Subcutaneous abdominal adipose tissue (tissue), 5 donors: Measurements from ENCODE around the gene CD248.
"Not testable (repeated sequence)": the region's sequence is repeated elsewhere in the genome, so short reads cannot be mapped to it uniquely, and the experiment has no call there.

Experiments
- H3K27ac ChIP-seq: one replicate; pipeline ENCODE4 v1.7.0; 2013; ENCODE audit warnings: low read depth, mild to moderate bottlenecking, inconsistent platforms, low read length, moderate library complexity
- H3K27me3 ChIP-seq, 5 donors: one replicate each; pipeline ENCODE4 v1.7.0; 2013; ENCODE audit warnings: low read length in 5 of 5, inconsistent platforms in 1 of 5; ENCODE audit not compliant: control insufficient read depth in 5 of 5, insufficient read depth in 4 of 5
- H3K36me3 ChIP-seq, 5 donors: one replicate each; pipeline ENCODE4 v1.7.0; 2013; ENCODE audit warnings: low read length in 5 of 5; ENCODE audit not compliant: control insufficient read depth in 5 of 5, insufficient read depth in 5 of 5
- H3K4me1 ChIP-seq, 5 donors: one replicate each; pipeline ENCODE4 v1.7.0; 2013; ENCODE audit warnings: low read length in 5 of 5, mild to moderate bottlenecking in 3 of 5, moderate library complexity in 1 of 5; ENCODE audit not compliant: control insufficient read depth in 5 of 5, insufficient read depth in 5 of 5
- H3K4me3 ChIP-seq, 5 donors: one replicate each; pipeline ENCODE4 v1.7.0; 2013; ENCODE audit warnings: low read length in 5 of 5, low read depth in 1 of 5
- H3K9ac ChIP-seq, 5 donors: one replicate each; pipeline ENCODE4 v1.7.0; 2013; ENCODE audit warnings: low read length in 5 of 5, mild to moderate bottlenecking in 4 of 5, moderate library complexity in 3 of 5
- H3K9me3 ChIP-seq, 5 donors: one replicate each; pipeline ENCODE4 v1.7.0; 2013; ENCODE audit warnings: low read length in 5 of 5; ENCODE audit not compliant: control insufficient read depth in 5 of 5
- donor health status: healthy.
- donor health status: healthy.
- donor health status: healthy.
- donor health status: healthy.
- donor health status: healthy.

The CD248 gene

GRCh38 chr11:66276619-66277018, 40.2 kb downstream of the CD248 start:
- peaks cover 0 to 51% (median 49%) of the 10 kb centered on the region in 5 donors for H3K36me3 ChIP-seq
- not testable (repeated sequence) for H3K27me3 ChIP-seq, H3K4me1 ChIP-seq, H3K4me3 ChIP-seq, H3K9me3 ChIP-seq, H3K27ac ChIP-seq, H3K9ac ChIP-seq

DNA sequence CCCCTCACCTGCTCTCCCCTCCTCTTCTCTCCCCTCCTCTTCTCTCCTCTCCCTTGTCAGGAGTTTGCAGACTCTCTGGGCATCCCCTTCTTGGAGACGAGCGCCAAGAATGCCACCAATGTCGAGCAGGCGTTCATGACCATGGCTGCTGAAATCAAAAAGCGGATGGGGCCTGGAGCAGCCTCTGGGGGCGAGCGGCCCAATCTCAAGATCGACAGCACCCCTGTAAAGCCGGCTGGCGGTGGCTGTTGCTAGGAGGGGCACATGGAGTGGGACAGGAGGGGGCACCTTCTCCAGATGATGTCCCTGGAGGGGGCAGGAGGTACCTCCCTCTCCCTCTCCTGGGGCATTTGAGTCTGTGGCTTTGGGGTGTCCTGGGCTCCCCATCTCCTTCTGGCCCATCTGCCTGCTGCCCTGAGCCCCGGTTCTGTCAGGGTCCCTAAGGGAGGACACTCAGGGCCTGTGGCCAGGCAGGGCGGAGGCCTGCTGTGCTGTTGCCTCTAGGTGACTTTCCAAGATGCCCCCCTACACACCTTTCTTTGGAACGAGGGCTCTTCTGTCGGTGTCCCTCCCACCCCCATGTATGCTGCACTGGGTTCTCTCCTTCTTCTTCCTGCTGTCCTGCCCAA, 40.7 kb downstream of the CD248 start:
- Histone ChIP-seq H3K4me1 (peaks cover 0 to 8% (median 6%) of the 10 kb centered on the region in 5 donors), H3K9me3 (no peaks in the 10 kb centered on the region), H3K36me3 (peaks cover 0 to 52% (median 49%) of the 10 kb centered on the region in 5 donors)

GRCh38 chr11:66275396-66275795, 41.4 kb downstream of the CD248 start:
- H3K27me3 ChIP-seq: peaks cover 0 to 8% (median 3%) of the 10 kb centered on the region in 5 donors
- peaks cover 0 to 52% (median 49%) of the 10 kb centered on the region in 5 donors for H3K36me3 ChIP-seq
- no peaks in the 10 kb centered on the region for H3K9me3 ChIP-seq
- peaks cover 0 to 11% (median 9%) of the 10 kb centered on the region in 5 donors for H3K4me1 ChIP-seq
- H3K4me3 ChIP-seq: no peak overlapping the region
- no peak overlapping the region for H3K27ac ChIP-seq
- no peak overlapping the region for H3K9ac ChIP-seq

More for the DNA sequence above, 40.7 kb downstream of the CD248 start:
- no peak overlapping the region for H3K27ac ChIP-seq
- no peak overlapping the region for H3K4me3 ChIP-seq
- H3K27me3 ChIP-seq: peaks cover 0 to 8% (median 3%) of the 10 kb centered on the region in 5 donors
- H3K9ac ChIP-seq: no peak overlapping the region

DNA sequence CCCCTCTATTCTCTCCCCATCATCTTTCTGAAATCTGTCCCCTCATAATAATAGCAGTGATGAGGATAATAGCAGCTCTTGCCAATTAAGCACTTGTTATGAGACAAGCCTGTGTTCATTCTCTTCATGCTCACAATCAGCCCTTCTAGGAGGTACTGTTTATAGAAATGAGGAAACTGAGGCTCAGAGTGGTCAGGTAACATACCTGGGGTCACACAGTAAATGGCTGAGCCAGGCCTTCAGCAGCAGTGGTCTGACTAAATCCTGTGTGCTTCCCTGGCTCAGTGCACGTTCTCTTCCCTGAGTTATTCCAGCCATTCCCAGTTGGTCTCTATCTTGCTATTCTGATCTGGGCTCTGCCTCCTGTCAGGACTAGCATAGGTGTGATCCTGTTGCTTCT, 42.6 kb downstream of the CD248 start:
- peaks cover 0 to 5% (median 3%) of the 10 kb centered on the region in 5 donors for H3K27me3 ChIP-seq
- no peak overlapping the region for H3K9ac ChIP-seq
- no peak overlapping the region for H3K4me3 ChIP-seq
- no peaks in the 10 kb centered on the region for H3K9me3 ChIP-seq
- H3K4me1 ChIP-seq: peaks cover 4 to 22% (median 21%) of the 10 kb centered on the region in 5 donors
- peaks cover 0 to 52% (median 49%) of the 10 kb centered on the region in 5 donors for H3K36me3 ChIP-seq
- H3K27ac ChIP-seq: no peak overlapping the region

DNA sequence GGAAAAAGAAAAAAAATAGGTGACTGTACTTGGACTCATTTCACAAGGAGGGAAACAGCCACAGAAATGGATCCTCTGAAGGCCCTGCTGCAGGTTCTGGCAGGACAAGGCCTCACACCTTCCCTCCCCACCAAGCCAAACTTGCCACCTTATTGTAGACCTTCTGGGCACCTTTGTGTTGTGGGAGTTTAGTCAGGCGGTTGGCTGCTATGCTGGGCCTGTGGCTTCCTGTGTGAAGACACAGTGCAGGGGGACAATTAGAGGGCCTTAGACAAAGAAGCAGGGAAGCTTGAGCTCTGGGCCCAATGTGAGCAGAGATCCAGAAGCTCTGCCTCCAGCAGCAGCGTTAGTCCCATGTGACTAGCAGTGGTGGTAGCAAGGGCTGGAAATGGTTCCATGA, 44.2 kb downstream of the CD248 start:
- H3K27ac ChIP-seq: no peak overlapping the region
- peaks cover 5 to 30% (median 27%) of the 10 kb centered on the region in 5 donors for H3K4me1 ChIP-seq
- no peak overlapping the region for H3K4me3 ChIP-seq
- peaks cover 0 to 52% (median 49%) of the 10 kb centered on the region in 5 donors for H3K36me3 ChIP-seq
- H3K9ac ChIP-seq: no peak overlapping the region
- H3K27me3 ChIP-seq: no peaks in the 10 kb centered on the region
- H3K9me3 ChIP-seq: no peaks in the 10 kb centered on the region

DNA sequence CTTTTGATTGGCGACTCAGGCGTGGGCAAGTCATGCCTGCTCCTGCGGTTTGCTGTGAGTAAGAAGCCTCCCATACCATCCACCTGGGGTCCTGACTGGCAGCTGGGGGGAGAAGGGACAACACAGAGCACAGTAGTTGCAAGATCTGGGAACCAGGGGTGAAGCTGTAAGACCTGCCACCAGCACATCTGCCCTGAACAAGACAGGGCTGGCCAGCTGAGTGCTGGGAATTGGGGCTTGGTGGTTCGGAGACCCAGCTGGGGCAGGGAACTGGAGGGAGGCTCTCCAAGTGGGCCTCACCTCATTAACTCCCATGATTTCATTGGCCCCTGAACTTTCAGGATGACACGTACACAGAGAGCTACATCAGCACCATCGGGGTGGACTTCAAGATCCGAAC, 45.0 kb downstream of the CD248 start:
- Histone ChIP-seq H3K9me3 (no peaks in the 10 kb centered on the region), H3K4me1 (peaks cover 5 to 33% (median 30%) of the 10 kb centered on the region in 5 donors), H3K4me3 (no peak overlapping the region), H3K27me3 (no peaks in the 10 kb centered on the region), H3K36me3 (peaks cover 0 to 52% (median 49%) of the 10 kb centered on the region in 5 donors), H3K9ac (no peak overlapping the region), H3K27ac (no peak overlapping the region)

- Histone ChIP-seq H3K36me3 (peaks cover 0 to 39% (median 38%) of the 10 kb centered on the region in 5 donors), H3K4me3 (peak overlapping the region; percentile 74 to 88 (median 85)), H3K9me3 (no peaks in the 10 kb centered on the region), H3K4me1 (peaks cover 5 to 39% (median 35%) of the 10 kb centered on the region in 5 donors), H3K9ac (peak overlapping the region; percentile 75 to 99 (median 92)), H3K27ac (peak overlapping the region; percentile 87), H3K27me3 (no peaks in the 10 kb centered on the region)
These were observed 47.6 kb downstream of the CD248 start for GRCh38 chr11:66268952-66269905.

DNA sequence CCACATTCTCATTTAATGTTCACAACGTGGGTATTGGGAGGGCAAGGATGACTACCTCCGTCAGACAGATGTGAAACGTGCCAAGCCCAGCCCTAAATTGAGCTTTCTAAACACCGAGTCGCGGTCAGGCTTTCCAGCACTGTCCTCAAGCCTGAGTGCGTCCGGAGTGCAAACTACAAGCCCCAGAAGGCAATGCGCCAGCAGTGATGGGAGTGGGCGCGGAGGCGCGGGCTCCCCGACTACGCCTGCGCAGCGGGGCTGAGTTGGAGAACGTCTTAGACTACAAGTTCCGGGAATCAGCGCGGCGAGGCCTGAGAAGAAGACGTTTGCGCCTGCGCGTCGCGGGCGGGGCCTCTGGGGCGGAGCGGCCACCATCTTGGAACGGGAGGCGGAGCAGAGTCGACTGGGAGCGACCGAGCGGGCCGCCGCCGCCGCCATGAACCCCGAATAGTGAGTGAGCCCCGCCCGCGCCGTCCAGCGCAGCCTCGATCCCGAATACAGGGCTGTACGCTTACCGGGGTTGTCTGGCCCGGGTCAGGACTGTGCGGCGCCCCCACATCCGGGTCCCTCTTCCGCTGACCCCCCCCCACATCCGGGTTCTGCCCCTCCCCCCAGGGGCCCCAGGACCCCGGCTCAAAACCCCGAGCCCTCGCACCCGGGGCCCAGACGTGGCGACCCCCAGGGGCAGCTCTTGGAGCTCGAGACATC, 48.4 kb downstream of the CD248 start, which contains the start of gene RAB1B:
TSS of gene RAB1B (plus strand) at position 396 of the 708 bp plus-strand sequence. CDS start at position 437, 41 bp downstream.
- Histone ChIP-seq H3K27me3 (no peaks in the 10 kb centered on the region), H3K27ac (peak within 1 kb of the TSS; percentile 87), H3K4me1 (peaks cover 5 to 39% (median 35%) of the 10 kb centered on the region in 5 donors), H3K36me3 (peaks cover 0 to 38% (median 34%) of the 10 kb centered on the region in 5 donors), H3K9ac (peak within 1 kb of the TSS; percentile 75 to 99 (median 92)), H3K4me3 (peak within 1 kb of the TSS; percentile 74 to 88 (median 85)), H3K9me3 (no peaks in the 10 kb centered on the region)

DNA sequence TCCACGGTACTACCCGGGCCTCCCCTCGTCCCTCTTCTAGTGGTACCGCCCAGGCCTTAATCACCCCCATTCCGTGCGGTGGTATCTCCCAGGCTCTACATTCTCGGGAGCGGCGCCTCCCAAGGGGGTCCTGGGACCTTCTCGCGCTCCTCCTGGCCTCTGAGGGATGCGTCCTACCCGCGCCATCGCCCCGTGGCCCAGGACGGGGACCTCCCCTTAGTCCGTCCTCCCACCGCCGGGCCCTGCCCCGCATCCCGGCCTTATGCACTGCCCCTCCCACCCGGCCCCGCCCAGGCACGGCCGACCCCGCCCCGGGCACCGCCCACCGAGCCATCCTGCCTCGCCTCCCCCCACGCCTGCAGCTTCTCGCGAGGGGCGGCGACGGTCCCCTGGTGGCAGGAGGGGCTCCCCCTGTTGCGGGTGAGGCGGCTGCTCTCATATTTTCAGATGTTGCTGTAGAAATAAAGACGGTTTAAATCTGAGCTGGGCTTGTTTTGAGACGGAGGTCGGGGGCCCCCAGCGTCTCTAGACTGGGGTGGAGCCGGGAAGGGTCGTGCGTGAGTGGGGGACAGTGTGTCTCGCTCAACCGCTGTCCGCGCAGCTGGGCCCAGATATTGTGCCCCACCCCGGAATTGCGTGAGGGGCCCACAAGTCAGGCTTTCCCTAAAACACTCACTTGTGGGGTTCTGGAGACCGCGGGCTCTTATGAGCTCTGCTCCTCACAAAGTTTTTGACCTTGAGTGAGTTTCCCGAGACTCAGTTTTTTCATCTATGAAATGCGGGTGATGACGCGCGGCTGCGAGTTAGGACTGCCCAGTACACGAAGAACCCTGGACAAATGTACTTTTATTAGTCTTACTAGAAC, 49.2 kb downstream of the CD248 start:
- H3K27me3 ChIP-seq: no peaks in the 10 kb centered on the region
- no peaks in the 10 kb centered on the region for H3K9me3 ChIP-seq
- H3K4me3 ChIP-seq: peak overlapping the region; percentile 74 to 88 (median 85)
- H3K27ac ChIP-seq: peak overlapping the region; percentile 87
- peaks cover 0 to 38% (median 30%) of the 10 kb centered on the region in 5 donors for H3K36me3 ChIP-seq
- H3K4me1 ChIP-seq: peaks cover 5 to 39% (median 35%) of the 10 kb centered on the region in 5 donors
- H3K9ac ChIP-seq: peak overlapping the region in 4 of 5 donors; percentile 68 to 99 (median 86)
